Panc1 (cell line): Measurements from ENCODE around the gene DCTD. TPM values are rescaled to one million over a fixed set of nuclear protein-coding genes. Genes with fewer than 3 reads are reported as not detected.

ENCODE experiments used
- ATAC-seq: fragments of 200-7000 bp; cut with Tn5 transposase; 2 replicates; pipeline ENCODE4 v1.9.1; 2020; ENCODE audit warnings: mild to moderate bottlenecking, moderate library complexity
- BruUV-seq: library from RNA; stranded (reverse); fragments of 400-500 nt; replicated peaks from 2 replicates; lab custom pipeline; 2021; lab: Mats Ljungman, UMichigan
- CTCF ChIA-PET: fragments of 300-600 bp; sonication (Branson Sonifier 250); formaldehyde crosslinking; loops from one replicate; lab custom pipeline; 2022; ENCODE audit warnings: antibody characterized with exemption; lab: Charles Lee
- POLR2A ChIA-PET: fragments of 300-600 bp; sonication (Branson Sonifier 250); formaldehyde crosslinking; loops from one replicate; lab custom pipeline; 2022; ENCODE audit warnings: antibody characterized with exemption; lab: Charles Lee
- DNase-seq: peaks from one replicate; pipeline ENCODE4 v3.0.0-alpha.2; 2010; ENCODE audit warnings: low read depth, low spot score
- H3K27ac ChIP-seq: 2 replicates; pipeline ENCODE4 v1.5.1; 2011; ENCODE audit warnings: mild to moderate bottlenecking, low read length, inconsistent platforms
- H3K27me3 ChIP-seq: fragments of 200-500 bp; sonication (Bioruptor generic); 2 replicates; pipeline ENCODE4 v1.6.0; 2014; ENCODE audit warnings: low read length, inconsistent platforms; ENCODE audit not compliant: control insufficient read depth, insufficient read depth
- H3K36me3 ChIP-seq: fragments of 200-500 bp; sonication (Bioruptor generic); 2 replicates; pipeline ENCODE4 v1.5.1; 2014; ENCODE audit warnings: inconsistent platforms, mild to moderate bottlenecking, low read length, moderate library complexity; ENCODE audit not compliant: control insufficient read depth, insufficient read depth
- H3K4me1 ChIP-seq: 2 replicates; pipeline ENCODE4 v1.5.1; 2011; ENCODE audit warnings: inconsistent platforms, mild to moderate bottlenecking, low read length, moderate library complexity; ENCODE audit not compliant: control insufficient read depth, insufficient read depth
- H3K4me3 ChIP-seq, 2 experiments: 2 replicates each; pipeline ENCODE4 v1.5.1; 2011 to 2012; ENCODE audit warnings: low read depth in 2 of 2, low read length in 2 of 2, mild to moderate bottlenecking in 2 of 2, inconsistent platforms in 1 of 2, moderate library complexity in 1 of 2
- H3K9me3 ChIP-seq: fragments of 200-500 bp; sonication (Bioruptor generic); 2 replicates; pipeline ENCODE4 v1.5.1; 2014; ENCODE audit warnings: low read depth, mild to moderate bottlenecking, inconsistent platforms, low read length, moderate library complexity; ENCODE audit not compliant: control insufficient read depth, insufficient read depth
- POLR2AphosphoS5 ChIP-seq: IDR thresholded peaks from 2 replicates; pipeline ENCODE4 v1.6.1; 2012; ENCODE audit warnings: mild to moderate bottlenecking, low read depth, low read length, moderate library complexity
- SIN3A ChIP-seq: IDR thresholded peaks from 2 replicates; pipeline ENCODE4 v1.6.1; 2012; ENCODE audit warnings: low read depth, mild to moderate bottlenecking, low read length, moderate library complexity, borderline replicate concordance; ENCODE audit not compliant: insufficient read depth
- TCF7L2 ChIP-seq: IDR thresholded peaks from 2 replicates; pipeline ENCODE4 v1.6.1; 2011; ENCODE audit warnings: mild to moderate bottlenecking, low read depth, low read length, inconsistent platforms
- in situ Hi-C: cut with HindIII; loops from 2 replicates; pipeline ENCODE4 v1.10.0; 2016; ENCODE audit warnings: low sequenced_read_pairs, low pct_unique_long_range_greater_than_20kb
- intact Hi-C: fragments of 100-400 bp; cut with micrococcal nuclease; formaldehyde crosslinking; loops from one replicate; pipeline ENCODE4 v1.10.0; 2022; ENCODE audit not compliant: unreplicated experiment
- total RNA-seq: library from RNA; stranded (reverse); gene quantifications from one replicate; pipeline ENCODE4 v1.2.1, GENCODE V29; 2021; ENCODE audit not compliant: unreplicated experiment
- TF ChIP-seq, protein P1 (sequence below), 2 experiments: IDR thresholded peaks; 2 replicates each; pipeline ENCODE4 v1.6.1; 2011 to 2012; ENCODE audit warnings: low read depth in 2 of 2, control low read depth in 1 of 2, low read length in 1 of 2, mild to moderate bottlenecking in 1 of 2, moderate library complexity in 1 of 2; ENCODE audit not compliant: insufficient read depth in 1 of 2
- TF ChIP-seq, protein P2 (sequence below): fragments of 450-650 bp; IDR thresholded peaks from 2 replicates; pipeline ENCODE4 v1.5.1; 2017; ENCODE audit warnings: mild to moderate bottlenecking

Gene DCTD
- total RNA-seq, 1 experiment from 2014 or later: 77.0 TPM

DNA sequence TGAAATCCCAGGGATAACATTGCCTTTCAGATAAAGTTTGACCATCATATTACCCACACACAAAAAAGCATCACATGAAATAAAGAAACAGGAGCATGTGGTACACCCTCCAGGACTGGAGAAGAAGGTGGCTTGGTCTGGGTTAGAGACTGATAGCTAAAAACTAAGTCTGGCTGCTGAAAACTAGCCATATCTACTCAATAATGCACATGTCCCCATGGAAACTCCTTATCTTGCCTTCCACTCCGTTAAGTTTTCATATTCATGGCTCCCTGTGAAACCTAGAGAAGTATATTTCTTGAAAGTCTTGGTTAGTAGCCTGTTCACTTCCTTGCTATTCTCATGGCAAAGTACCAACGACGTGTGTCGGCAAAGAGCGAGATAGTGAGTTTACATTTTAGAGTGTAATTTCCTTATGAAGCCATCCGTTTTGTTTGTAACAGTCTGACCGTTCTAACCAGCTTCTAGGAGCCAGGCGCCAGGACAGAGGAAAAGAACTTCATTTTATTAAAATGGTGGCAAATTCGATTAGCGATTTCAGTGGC, 6.7 kb upstream of the DCTD start:
- ChIA-PET CTCF (no interaction called here), POLR2A (no interaction called here)
- Histone ChIP-seq H3K4me1 (no peaks in the 10 kb centered on the region), H3K27me3 (no peaks in the 10 kb centered on the region), H3K36me3 (no peaks in the 10 kb centered on the region), H3K9me3 (no peaks in the 10 kb centered on the region), H3K4me3 (no peak overlapping the region), H3K27ac (no peak overlapping the region)
- intact Hi-C loops (loop anchor here (10.0 kb wide), 1 partner anchor 449 kb away; no protein-coding TSS in a partner anchor), in situ Hi-C loops (no loop called here)
- ATAC-seq (no peak), DNase-seq (no peak)
- TF ChIP-seq, protein P1, sequence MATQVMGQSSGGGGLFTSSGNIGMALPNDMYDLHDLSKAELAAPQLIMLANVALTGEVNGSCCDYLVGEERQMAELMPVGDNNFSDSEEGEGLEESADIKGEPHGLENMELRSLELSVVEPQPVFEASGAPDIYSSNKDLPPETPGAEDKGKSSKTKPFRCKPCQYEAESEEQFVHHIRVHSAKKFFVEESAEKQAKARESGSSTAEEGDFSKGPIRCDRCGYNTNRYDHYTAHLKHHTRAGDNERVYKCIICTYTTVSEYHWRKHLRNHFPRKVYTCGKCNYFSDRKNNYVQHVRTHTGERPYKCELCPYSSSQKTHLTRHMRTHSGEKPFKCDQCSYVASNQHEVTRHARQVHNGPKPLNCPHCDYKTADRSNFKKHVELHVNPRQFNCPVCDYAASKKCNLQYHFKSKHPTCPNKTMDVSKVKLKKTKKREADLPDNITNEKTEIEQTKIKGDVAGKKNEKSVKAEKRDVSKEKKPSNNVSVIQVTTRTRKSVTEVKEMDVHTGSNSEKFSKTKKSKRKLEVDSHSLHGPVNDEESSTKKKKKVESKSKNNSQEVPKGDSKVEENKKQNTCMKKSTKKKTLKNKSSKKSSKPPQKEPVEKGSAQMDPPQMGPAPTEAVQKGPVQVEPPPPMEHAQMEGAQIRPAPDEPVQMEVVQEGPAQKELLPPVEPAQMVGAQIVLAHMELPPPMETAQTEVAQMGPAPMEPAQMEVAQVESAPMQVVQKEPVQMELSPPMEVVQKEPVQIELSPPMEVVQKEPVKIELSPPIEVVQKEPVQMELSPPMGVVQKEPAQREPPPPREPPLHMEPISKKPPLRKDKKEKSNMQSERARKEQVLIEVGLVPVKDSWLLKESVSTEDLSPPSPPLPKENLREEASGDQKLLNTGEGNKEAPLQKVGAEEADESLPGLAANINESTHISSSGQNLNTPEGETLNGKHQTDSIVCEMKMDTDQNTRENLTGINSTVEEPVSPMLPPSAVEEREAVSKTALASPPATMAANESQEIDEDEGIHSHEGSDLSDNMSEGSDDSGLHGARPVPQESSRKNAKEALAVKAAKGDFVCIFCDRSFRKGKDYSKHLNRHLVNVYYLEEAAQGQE (IDR thresholded peaks at IDR 0.05; ENCODE audit: insufficient read depth in 1 of 2, low read depth in 2 of 2, low read length in 1 of 2): no peak
- TF ChIP-seq SIN3A: no peak
- TF ChIP-seq, protein P2, sequence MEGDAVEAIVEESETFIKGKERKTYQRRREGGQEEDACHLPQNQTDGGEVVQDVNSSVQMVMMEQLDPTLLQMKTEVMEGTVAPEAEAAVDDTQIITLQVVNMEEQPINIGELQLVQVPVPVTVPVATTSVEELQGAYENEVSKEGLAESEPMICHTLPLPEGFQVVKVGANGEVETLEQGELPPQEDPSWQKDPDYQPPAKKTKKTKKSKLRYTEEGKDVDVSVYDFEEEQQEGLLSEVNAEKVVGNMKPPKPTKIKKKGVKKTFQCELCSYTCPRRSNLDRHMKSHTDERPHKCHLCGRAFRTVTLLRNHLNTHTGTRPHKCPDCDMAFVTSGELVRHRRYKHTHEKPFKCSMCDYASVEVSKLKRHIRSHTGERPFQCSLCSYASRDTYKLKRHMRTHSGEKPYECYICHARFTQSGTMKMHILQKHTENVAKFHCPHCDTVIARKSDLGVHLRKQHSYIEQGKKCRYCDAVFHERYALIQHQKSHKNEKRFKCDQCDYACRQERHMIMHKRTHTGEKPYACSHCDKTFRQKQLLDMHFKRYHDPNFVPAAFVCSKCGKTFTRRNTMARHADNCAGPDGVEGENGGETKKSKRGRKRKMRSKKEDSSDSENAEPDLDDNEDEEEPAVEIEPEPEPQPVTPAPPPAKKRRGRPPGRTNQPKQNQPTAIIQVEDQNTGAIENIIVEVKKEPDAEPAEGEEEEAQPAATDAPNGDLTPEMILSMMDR: no peak
- TF ChIP-seq TCF7L2: no peak
- no peak for TF ChIP-seq POLR2AphosphoS5
- no TSS peak for BruUV-seq

DNA sequence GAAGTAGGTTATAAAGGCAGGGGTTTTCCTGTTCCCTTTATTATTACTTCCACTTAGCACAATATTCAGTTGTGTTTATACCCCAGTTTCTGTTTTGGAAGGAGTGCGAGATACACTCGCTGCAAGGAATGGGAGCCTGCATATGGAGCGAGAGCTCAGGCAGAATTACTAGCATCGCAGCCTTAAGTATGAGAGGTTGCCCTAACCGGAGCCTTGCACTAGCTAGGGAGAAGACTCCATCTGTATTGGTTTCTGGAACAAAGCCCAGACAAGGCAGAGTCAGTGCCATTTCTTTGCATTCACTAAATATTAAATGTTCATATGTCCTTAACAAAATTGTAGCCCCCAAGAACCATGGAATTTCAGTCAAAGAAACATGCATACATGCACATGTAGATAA, 6.2 kb upstream of the DCTD start:
- CTCF ChIA-PET: no interaction called here
- H3K27ac ChIP-seq: no peak overlapping the region
- intact Hi-C loops: loop anchor here (10.0 kb wide), 1 partner anchor 449 kb away; no protein-coding TSS in a partner anchor
- H3K36me3 ChIP-seq: no peaks in the 10 kb centered on the region
- POLR2A ChIA-PET: no interaction called here
- no peaks in the 10 kb centered on the region for H3K4me1 ChIP-seq
- TF ChIP-seq POLR2AphosphoS5 (no peak), SIN3A (no peak), TCF7L2 (no peak)
- TF ChIP-seq, protein P2: no peak
- TF ChIP-seq, protein P1 (IDR thresholded peaks at IDR 0.05; ENCODE audit: insufficient read depth in 1 of 2, low read depth in 2 of 2, low read length in 1 of 2): no peak
- no TSS peak for BruUV-seq
- in situ Hi-C loops: no loop called here
- DNase-seq: no peak
- no peak for ATAC-seq
- H3K27me3 ChIP-seq: no peaks in the 10 kb centered on the region
- no peak overlapping the region for H3K4me3 ChIP-seq
- no peaks in the 10 kb centered on the region for H3K9me3 ChIP-seq
